Measurements from ENCODE around the gene WDR89. TPM values are rescaled to one million over a fixed set of nuclear protein-coding genes. Genes with fewer than 3 reads are reported as not detected.

Gene WDR89, protein sequence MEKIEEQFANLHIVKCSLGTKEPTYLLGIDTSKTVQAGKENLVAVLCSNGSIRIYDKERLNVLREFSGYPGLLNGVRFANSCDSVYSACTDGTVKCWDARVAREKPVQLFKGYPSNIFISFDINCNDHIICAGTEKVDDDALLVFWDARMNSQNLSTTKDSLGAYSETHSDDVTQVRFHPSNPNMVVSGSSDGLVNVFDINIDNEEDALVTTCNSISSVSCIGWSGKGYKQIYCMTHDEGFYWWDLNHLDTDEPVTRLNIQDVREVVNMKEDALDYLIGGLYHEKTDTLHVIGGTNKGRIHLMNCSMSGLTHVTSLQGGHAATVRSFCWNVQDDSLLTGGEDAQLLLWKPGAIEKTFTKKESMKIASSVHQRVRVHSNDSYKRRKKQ
- polyA plus RNA-seq (2011; rRNA removed) = 2.0 and 5.6 TPM in 2 replicates
- 3.1 and 3.2 TPM in 2 replicates for polyA minus RNA-seq (2011; rRNA and poly(A)+ RNA removed)

DNA sequence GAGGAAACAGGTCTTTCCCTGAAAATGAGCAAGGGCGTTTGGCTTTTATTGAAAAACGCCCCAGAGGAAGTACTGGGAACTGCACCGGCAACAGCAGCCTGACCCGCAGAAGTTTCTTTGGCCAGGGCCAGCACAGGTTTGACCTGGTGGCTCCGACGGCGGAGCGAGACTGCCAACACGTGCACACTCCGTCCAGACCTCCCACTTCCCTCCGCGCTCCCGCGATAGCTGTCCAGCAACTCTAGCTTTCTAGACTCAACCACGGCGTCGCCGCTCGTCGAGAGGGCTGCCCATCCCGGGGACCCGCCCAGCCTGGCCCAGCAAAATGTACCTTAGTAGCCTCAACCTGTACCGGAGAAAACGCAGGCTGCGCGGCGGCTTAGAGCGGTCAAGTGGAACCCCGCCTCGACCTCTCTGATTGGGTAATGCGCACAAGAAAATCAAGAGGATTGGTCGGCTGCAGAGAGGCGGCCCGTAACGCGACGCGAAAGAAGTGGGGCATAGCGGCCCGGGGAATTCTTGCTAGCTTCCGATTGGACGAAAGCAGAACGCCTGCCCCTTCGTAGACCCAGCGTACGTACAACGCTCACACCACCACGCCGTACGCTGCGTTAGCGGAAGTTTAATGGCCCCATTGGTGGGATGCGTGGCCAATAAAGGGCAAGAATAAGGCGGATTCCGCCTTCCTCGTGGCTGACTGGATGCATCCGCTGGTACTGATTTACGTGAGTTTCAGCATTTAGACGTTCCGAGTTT, at the start of gene WDR89:
Gene WDR89, minus strand, starts transcription at position 399 of the 756 bp plus-strand sequence. CDS start 41,929 bp downstream, outside the sequence.
- Histone ChIP-seq H3K4me3 (ENCODE audit: low read depth, low read length) (peak within 1 kb of the TSS; percentile 56), H3K36me3 (ENCODE audit: control insufficient read depth, insufficient read depth, low read length) (no peaks in the 10 kb centered on the region), H3K27me3 (ENCODE audit: control insufficient read depth, insufficient read depth, low read length) (no peaks in the 10 kb centered on the region)
- peak; percentile 81 for TF ChIP-seq CTCF (IDR thresholded peaks at IDR 0.05; ENCODE audit: insufficient read depth, low read depth, low read length)
- POLR2A ChIA-PET = interaction anchor here (0.6 to 1.0 kb wide), 5 partner anchors 99 to 299 kb away, joined by 3 to 6 read pairs (median 4); partner anchors contain the start of gene PPP2R5E
- CTCF ChIA-PET = interaction anchor here (0.5 to 4.5 kb wide), 13 partner anchors 9 to 661 kb away, joined by 3 to 18 read pairs (median 3); no protein-coding TSS in a partner anchor
- peak; percentile 98 for DNase-seq (ENCODE audit: low read depth)

- H3K36me3 ChIP-seq (ENCODE audit: control insufficient read depth, insufficient read depth, low read length) = no peaks in the 10 kb centered on the region
- POLR2A ChIA-PET = no interaction called here
- TF ChIP-seq CTCF (IDR thresholded peaks at IDR 0.05; ENCODE audit: insufficient read depth, low read depth, low read length) = no peak
- DNase-seq (ENCODE audit: low read depth) = no peak
- H3K27me3 ChIP-seq (ENCODE audit: control insufficient read depth, insufficient read depth, low read length) = no peaks in the 10 kb centered on the region
- H3K4me3 ChIP-seq (ENCODE audit: low read depth, low read length) = no peak overlapping the region
- CTCF ChIA-PET = interaction anchor here (0.8 kb wide), 1 partner anchor 10 kb away, joined by 3 read pairs; no protein-coding TSS in a partner anchor
These were observed 47.5 kb upstream of the WDR89 start for GRCh38 chr14:63689132-63689531.

DNA sequence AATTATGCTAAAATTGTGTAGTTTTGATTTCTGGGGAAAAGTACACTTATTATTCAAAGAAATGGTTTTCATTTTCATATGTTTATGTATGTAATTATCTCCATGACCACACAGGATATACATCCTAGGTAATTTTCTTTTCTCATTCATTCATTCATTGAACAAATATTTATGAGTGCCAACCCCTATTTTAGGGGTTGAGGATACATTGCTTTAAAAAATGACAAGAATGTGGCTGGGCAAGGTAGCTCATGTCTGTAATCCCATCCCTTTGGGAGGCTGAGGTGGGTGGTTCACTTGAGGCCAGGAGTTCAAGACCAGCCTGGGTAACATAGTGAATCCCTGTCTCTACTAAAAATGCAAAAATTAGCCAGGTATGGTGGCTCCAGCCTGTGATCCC, 45.3 kb upstream of the WDR89 start:
- ChIA-PET CTCF (interaction anchor here (1.1 kb wide), 1 partner anchor 19 kb away, joined by 3 read pairs; no protein-coding TSS in a partner anchor), POLR2A (interaction anchor here (0.6 kb wide), 1 partner anchor 501 kb away, joined by 4 read pairs; no protein-coding TSS in a partner anchor)
- TF ChIP-seq CTCF (IDR thresholded peaks at IDR 0.05; ENCODE audit: insufficient read depth, low read depth, low read length) = no peak
- H3K27me3 ChIP-seq (ENCODE audit: control insufficient read depth, insufficient read depth, low read length) = no peaks in the 10 kb centered on the region
- no peaks in the 10 kb centered on the region for H3K36me3 ChIP-seq (ENCODE audit: control insufficient read depth, insufficient read depth, low read length)
- no peak overlapping the region for H3K4me3 ChIP-seq (ENCODE audit: low read depth, low read length)
- DNase-seq (ENCODE audit: low read depth) = no peak

GRCh38 chr14:63685401-63685800, 43.7 kb upstream of the WDR89 start:
- Histone ChIP-seq H3K36me3 (ENCODE audit: control insufficient read depth, insufficient read depth, low read length) (0 out of 2 replicates have a peak, but pooled peaks cover 1% of the 10 kb centered on the region), H3K27me3 (ENCODE audit: control insufficient read depth, insufficient read depth, low read length) (no peaks in the 10 kb centered on the region), H3K4me3 (ENCODE audit: low read depth, low read length) (no peak overlapping the region)
- ChIA-PET CTCF (no interaction called here), POLR2A (no interaction called here)
- no peak for DNase-seq (ENCODE audit: low read depth)
- no peak for TF ChIP-seq CTCF (IDR thresholded peaks at IDR 0.05; ENCODE audit: insufficient read depth, low read depth, low read length)

All from BJ (cell line).